Ovary (tissue), 3 donors: Measurements from ENCODE around the gene MYO5B.

Experiments used
- POLR2A ChIP-seq: fragments of 450-650 bp; IDR thresholded peaks from one replicate; pipeline ENCODE4 v1.6.1; 2017; ENCODE audit warnings: antibody characterized with exemption, mild to moderate bottlenecking, moderate library complexity
- TF ChIP-seq, protein P1 (sequence below), 3 donors: fragments of 450-650 bp in 2 of 3; fragments of 200-600 bp in 1 of 3; IDR thresholded peaks; one replicate each; pipeline versions ENCODE4 v1.5.1 to v1.8.0; 2016 to 2022; ENCODE audit warnings: antibody characterized with exemption in 3 of 3, mild to moderate bottlenecking in 1 of 3
- donor health status: DM: no; HTN: no; CAD: no.

DNA sequence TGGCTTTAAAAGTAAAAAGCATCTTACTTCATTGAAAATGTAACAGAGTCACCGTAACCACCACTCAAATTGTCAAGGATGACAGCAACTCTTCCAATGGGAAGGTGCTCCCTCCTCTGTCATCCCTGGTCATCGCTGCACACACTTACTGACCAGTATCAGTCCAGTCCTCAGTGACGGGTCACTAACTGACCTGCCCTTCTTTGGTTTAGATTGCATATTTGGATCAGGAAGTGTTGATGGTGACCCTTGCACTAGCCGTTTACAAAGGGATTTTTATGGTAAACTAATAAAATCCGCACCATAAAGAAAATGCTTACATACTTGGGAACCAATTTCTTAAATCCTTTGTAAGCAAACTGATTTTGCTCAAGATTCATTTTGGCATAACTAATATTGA, 239.7 kb downstream of the MYO5B start:
- TF ChIP-seq, protein P1, sequence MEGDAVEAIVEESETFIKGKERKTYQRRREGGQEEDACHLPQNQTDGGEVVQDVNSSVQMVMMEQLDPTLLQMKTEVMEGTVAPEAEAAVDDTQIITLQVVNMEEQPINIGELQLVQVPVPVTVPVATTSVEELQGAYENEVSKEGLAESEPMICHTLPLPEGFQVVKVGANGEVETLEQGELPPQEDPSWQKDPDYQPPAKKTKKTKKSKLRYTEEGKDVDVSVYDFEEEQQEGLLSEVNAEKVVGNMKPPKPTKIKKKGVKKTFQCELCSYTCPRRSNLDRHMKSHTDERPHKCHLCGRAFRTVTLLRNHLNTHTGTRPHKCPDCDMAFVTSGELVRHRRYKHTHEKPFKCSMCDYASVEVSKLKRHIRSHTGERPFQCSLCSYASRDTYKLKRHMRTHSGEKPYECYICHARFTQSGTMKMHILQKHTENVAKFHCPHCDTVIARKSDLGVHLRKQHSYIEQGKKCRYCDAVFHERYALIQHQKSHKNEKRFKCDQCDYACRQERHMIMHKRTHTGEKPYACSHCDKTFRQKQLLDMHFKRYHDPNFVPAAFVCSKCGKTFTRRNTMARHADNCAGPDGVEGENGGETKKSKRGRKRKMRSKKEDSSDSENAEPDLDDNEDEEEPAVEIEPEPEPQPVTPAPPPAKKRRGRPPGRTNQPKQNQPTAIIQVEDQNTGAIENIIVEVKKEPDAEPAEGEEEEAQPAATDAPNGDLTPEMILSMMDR (IDR thresholded peaks at IDR 0.05): no peak
- no peak for TF ChIP-seq POLR2A
